HepG2 (cell line): Measurements from ENCODE around the gene TCTN2. TPM values are rescaled to one million over a fixed set of nuclear protein-coding genes. Genes with fewer than 3 reads are reported as not detected.

Experiments used
- HNF4A ChIP-seq: sonication (generic); formaldehyde crosslinking; IDR thresholded peaks from 2 replicates; pipeline ENCODE4 v1.4.0; 2020; ENCODE audit warnings: missing genetic modification reagents
- HNRNPK ChIP-seq: fragments of 200-400 bp; formaldehyde crosslinking; IDR thresholded peaks from 2 replicates; pipeline ENCODE4 v1.6.1; 2018; ENCODE audit warnings: low read length, low read depth, moderate library complexity, mild to moderate bottlenecking; ENCODE audit not compliant: poor library complexity, severe bottlenecking
- IKZF1 ChIP-seq: fragments of 450-650 bp; IDR thresholded peaks from 2 replicates; pipeline ENCODE4 v1.7.1; 2016
- NFKBIZ ChIP-seq: IDR thresholded peaks from 2 replicates; pipeline ENCODE4 v1.6.1; 2018; ENCODE audit warnings: missing genetic modification reagents, missing compliant biosample characterization
- SRSF4 ChIP-seq: fragments of 200-400 bp; formaldehyde crosslinking; IDR thresholded peaks from one replicate; pipeline ENCODE4 v1.6.1; 2018; ENCODE audit warnings: mild to moderate bottlenecking, low read depth, low read length, moderate library complexity; ENCODE audit not compliant: poor library complexity, severe bottlenecking
- ZFP90 ChIP-seq: sonication (generic); formaldehyde crosslinking; IDR thresholded peaks from 2 replicates; pipeline ENCODE4 v1.8.0; 2022; ENCODE audit warnings: missing genetic modification reagents, mild to moderate bottlenecking, inconsistent platforms, borderline replicate concordance
- ZNF335 ChIP-seq: sonication (generic); formaldehyde crosslinking; IDR thresholded peaks from 2 replicates; pipeline ENCODE4 v1.4.0; 2020; ENCODE audit warnings: missing genetic modification reagents
- ZNF569 ChIP-seq: sonication (generic); formaldehyde crosslinking; IDR thresholded peaks from 2 replicates; pipeline ENCODE4 v1.5.0; 2020; ENCODE audit warnings: mild to moderate bottlenecking, missing genetic modification reagents, moderate library complexity, borderline replicate concordance
- ZNF775 ChIP-seq: sonication (generic); formaldehyde crosslinking; IDR thresholded peaks from 2 replicates; pipeline ENCODE4 v1.4.0; 2020; ENCODE audit warnings: missing genetic modification reagents, mild to moderate bottlenecking, moderate library complexity, borderline replicate concordance
- polyA plus RNA-seq, 8 experiments: library from polyadenylated mRNA; depleted of rRNA in 3 of 8; stranded (reverse) in 7 of 8; unstranded in 1 of 8; fragments of >200 nt; fragmentation: Illumina TruSeq in 4 of 8; extraction: Trizol in 4 of 8; gene quantifications; 2 replicates each; pipeline versions ENCODE4 v1.2.1 to v1.2.3, GENCODE V29; 2011 to 2016; ENCODE audit warnings: low read depth in 4 of 8, missing spikeins in 1 of 8, mixed read lengths in 1 of 8; ENCODE audit not compliant: insufficient read depth in 1 of 8
- total RNA-seq, 5 experiments: library from RNA; depleted of rRNA; stranded (reverse); fragments of >200 nt; fragmentation: Illumina TruSeq; extraction: Trizol; gene quantifications; 2 replicates each; pipeline ENCODE4 v1.2.3, GENCODE V29; 2016; ENCODE audit warnings: low read depth in 1 of 5
- TF ChIP-seq, protein P1 (sequence below): sonication (generic); formaldehyde crosslinking; IDR thresholded peaks from 2 replicates; pipeline ENCODE4 v1.5.0; 2020; ENCODE audit warnings: mild to moderate bottlenecking, missing genetic modification reagents, borderline replicate concordance
- TF ChIP-seq, protein P2 (sequence below): sonication (generic); formaldehyde crosslinking; conservative IDR thresholded peaks from 2 replicates; pipeline ENCODE4 v1.4.0; 2020; ENCODE audit warnings: missing genetic modification reagents
- TF ChIP-seq, protein P3 (sequence below): sonication (generic); formaldehyde crosslinking; IDR thresholded peaks from 2 replicates; pipeline ENCODE4 v1.4.0; 2020; ENCODE audit warnings: missing genetic modification reagents
- TF ChIP-seq, protein P4 (sequence below): sonication (generic); formaldehyde crosslinking; IDR thresholded peaks from 2 replicates; pipeline ENCODE4 v1.5.0; 2020; ENCODE audit warnings: missing genetic modification reagents

Gene TCTN2
- total and polyA plus RNA-seq, 2 of the 13 experiments (the other 11 are each of a cell fraction or from before 2014, with no cell fraction given) = 5.0 to 8.1 TPM

DNA sequence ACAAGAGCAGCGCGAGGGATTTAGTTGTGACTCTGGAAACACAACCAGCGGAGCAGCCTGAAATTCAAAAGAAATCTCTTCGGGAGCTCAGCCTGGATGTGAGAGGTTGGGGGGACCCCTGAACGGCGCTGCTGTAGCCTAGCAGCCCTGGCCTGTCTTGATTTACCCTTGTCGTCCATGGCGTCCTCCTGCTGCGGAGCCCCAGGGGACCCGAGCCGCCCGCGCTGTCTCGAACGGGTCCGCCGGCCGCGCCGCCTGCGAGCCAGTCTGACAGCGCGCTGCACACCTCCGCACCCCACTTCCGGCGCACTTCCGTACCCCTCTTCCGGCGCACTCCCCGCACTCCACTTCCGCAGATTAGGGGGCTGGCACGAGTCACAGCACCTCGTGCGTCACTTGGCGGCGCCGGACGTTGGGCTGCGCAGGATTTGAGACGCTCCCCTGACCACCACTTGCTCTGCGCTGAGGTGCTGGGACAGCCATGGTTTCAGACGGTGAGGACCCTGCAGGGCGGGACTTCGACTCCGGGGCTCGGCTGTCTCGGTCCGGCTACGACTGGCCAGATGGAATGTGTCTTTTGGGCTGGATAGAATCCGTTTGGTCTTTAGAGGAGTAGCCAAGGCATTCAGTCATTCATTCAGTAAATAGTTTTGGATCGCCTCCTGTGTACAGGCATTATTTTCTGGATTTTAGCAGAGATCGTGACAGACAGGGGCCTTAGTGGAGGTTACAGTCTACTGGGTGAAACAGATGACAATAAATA, 37.4 kb upstream of the TCTN2 start, which contains the start of the genes EIF2B1 and GTF2H3 (continued):
- TF ChIP-seq, protein P1, sequence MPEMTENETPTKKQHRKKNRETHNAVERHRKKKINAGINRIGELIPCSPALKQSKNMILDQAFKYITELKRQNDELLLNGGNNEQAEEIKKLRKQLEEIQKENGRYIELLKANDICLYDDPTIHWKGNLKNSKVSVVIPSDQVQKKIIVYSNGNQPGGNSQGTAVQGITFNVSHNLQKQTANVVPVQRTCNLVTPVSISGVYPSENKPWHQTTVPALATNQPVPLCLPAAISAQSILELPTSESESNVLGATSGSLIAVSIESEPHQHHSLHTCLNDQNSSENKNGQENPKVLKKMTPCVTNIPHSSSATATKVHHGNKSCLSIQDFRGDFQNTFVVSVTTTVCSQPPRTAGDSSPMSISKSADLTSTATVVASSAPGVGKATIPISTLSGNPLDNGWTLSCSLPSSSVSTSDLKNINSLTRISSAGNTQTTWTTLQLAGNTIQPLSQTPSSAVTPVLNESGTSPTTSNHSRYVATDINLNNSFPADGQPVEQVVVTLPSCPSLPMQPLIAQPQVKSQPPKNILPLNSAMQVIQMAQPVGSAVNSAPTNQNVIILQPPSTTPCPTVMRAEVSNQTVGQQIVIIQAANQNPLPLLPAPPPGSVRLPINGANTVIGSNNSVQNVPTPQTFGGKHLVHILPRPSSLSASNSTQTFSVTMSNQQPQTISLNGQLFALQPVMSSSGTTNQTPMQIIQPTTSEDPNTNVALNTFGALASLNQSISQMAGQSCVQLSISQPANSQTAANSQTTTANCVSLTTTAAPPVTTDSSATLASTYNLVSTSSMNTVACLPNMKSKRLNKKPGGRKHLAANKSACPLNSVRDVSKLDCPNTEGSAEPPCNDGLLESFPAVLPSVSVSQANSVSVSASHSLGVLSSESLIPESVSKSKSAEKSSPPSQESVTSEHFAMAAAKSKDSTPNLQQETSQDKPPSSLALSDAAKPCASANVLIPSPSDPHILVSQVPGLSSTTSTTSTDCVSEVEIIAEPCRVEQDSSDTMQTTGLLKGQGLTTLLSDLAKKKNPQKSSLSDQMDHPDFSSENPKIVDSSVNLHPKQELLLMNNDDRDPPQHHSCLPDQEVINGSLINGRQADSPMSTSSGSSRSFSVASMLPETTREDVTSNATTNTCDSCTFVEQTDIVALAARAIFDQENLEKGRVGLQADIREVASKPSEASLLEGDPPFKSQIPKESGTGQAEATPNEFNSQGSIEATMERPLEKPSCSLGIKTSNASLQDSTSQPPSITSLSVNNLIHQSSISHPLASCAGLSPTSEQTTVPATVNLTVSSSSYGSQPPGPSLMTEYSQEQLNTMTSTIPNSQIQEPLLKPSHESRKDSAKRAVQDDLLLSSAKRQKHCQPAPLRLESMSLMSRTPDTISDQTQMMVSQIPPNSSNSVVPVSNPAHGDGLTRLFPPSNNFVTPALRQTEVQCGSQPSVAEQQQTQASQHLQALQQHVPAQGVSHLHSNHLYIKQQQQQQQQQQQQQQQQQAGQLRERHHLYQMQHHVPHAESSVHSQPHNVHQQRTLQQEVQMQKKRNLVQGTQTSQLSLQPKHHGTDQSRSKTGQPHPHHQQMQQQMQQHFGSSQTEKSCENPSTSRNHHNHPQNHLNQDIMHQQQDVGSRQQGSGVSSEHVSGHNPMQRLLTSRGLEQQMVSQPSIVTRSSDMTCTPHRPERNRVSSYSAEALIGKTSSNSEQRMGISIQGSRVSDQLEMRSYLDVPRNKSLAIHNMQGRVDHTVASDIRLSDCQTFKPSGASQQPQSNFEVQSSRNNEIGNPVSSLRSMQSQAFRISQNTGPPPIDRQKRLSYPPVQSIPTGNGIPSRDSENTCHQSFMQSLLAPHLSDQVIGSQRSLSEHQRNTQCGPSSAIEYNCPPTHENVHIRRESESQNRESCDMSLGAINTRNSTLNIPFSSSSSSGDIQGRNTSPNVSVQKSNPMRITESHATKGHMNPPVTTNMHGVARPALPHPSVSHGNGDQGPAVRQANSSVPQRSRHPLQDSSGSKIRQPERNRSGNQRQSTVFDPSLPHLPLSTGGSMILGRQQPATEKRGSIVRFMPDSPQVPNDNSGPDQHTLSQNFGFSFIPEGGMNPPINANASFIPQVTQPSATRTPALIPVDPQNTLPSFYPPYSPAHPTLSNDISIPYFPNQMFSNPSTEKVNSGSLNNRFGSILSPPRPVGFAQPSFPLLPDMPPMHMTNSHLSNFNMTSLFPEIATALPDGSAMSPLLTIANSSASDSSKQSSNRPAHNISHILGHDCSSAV (CRISPR knock-in tag) = no peak
- TF ChIP-seq, protein P2, sequence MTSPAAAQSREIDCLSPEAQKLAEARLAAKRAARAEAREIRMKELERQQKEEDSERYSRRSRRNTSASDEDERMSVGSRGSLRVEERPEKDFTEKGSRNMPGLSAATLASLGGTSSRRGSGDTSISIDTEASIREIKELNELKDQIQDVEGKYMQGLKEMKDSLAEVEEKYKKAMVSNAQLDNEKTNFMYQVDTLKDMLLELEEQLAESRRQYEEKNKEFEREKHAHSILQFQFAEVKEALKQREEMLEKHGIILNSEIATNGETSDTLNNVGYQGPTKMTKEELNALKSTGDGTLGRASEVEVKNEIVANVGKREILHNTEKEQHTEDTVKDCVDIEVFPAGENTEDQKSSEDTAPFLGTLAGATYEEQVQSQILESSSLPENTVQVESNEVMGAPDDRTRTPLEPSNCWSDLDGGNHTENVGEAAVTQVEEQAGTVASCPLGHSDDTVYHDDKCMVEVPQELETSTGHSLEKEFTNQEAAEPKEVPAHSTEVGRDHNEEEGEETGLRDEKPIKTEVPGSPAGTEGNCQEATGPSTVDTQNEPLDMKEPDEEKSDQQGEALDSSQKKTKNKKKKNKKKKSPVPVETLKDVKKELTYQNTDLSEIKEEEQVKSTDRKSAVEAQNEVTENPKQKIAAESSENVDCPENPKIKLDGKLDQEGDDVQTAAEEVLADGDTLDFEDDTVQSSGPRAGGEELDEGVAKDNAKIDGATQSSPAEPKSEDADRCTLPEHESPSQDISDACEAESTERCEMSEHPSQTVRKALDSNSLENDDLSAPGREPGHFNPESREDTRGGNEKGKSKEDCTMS (CRISPR knock-in tag) = no peak
- TF ChIP-seq, protein P3, sequence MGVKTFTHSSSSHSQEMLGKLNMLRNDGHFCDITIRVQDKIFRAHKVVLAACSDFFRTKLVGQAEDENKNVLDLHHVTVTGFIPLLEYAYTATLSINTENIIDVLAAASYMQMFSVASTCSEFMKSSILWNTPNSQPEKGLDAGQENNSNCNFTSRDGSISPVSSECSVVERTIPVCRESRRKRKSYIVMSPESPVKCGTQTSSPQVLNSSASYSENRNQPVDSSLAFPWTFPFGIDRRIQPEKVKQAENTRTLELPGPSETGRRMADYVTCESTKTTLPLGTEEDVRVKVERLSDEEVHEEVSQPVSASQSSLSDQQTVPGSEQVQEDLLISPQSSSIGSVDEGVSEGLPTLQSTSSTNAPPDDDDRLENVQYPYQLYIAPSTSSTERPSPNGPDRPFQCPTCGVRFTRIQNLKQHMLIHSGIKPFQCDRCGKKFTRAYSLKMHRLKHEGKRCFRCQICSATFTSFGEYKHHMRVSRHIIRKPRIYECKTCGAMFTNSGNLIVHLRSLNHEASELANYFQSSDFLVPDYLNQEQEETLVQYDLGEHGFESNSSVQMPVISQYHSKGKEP = no peak
- TF ChIP-seq ZNF775 (CRISPR knock-in tag) (no peak), NFKBIZ (CRISPR knock-in tag) (peak; percentile 68; the same call in 1 of the 2 replicates), SRSF4 (no peak), IKZF1 (no peak), HNRNPK (no peak), ZFP90 (CRISPR knock-in tag) (peak; percentile 78; the same call in 1 of the 2 replicates), HNF4A (CRISPR knock-in tag) (peak; percentile 9; the same call in 1 of the 2 replicates), ZNF569 (CRISPR knock-in tag) (no peak), ZNF335 (CRISPR knock-in tag) (peak; percentile 62; the same call in 1 of the 2 replicates)
- TF ChIP-seq, protein P4, sequence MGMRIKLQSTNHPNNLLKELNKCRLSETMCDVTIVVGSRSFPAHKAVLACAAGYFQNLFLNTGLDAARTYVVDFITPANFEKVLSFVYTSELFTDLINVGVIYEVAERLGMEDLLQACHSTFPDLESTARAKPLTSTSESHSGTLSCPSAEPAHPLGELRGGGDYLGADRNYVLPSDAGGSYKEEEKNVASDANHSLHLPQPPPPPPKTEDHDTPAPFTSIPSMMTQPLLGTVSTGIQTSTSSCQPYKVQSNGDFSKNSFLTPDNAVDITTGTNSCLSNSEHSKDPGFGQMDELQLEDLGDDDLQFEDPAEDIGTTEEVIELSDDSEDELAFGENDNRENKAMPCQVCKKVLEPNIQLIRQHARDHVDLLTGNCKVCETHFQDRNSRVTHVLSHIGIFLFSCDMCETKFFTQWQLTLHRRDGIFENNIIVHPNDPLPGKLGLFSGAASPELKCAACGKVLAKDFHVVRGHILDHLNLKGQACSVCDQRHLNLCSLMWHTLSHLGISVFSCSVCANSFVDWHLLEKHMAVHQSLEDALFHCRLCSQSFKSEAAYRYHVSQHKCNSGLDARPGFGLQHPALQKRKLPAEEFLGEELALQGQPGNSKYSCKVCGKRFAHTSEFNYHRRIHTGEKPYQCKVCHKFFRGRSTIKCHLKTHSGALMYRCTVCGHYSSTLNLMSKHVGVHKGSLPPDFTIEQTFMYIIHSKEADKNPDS (CRISPR knock-in tag) = peak; percentile 80; the same call in 1 of the 2 replicates
